Ureter (tissue), 1 donor: Measurements from ENCODE around the gene TRAPPC3. TPM values are rescaled to one million over a fixed set of nuclear protein-coding genes. Genes with fewer than 3 reads are reported as not detected.

Experiments used
- DNase-seq: peaks from one replicate; pipeline ENCODE4 v3.0.0-alpha.2; 2020; ENCODE audit warnings: low spot score
- total RNA-seq: library from RNA; stranded (reverse); gene quantifications from one replicate; pipeline ENCODE4 v1.2.4, GENCODE V29; 2023
- donor health status: DM: yes; HTN: yes; CAD: no.

TRAPPC3 gene
- total RNA-seq, 1 donor from 2014 or later = 55.0 TPM

- no peak for DNase-seq
Observed at GRCh38 chr1:36126797-36127500, 22.3 kb downstream of the TRAPPC3 start.

- DNase-seq = no peak
Observed at GRCh38 chr1:36126005-36126716, 23.1 kb downstream of the TRAPPC3 start.

- no peak for DNase-seq
Observed at GRCh38 chr1:36125129-36125991, 23.9 kb downstream of the TRAPPC3 start, which contains the start of gene COL8A2. Gene COL8A2 (minus strand): TSS chr1:36125222. CDS start chr1:36100242, 24,980 bp downstream.

GRCh38 chr1:36124404-36125128, 24.7 kb downstream of the TRAPPC3 start:
- DNase-seq = no peak

GRCh38 chr1:36123356-36123755, 25.9 kb downstream of the TRAPPC3 start:
- no peak for DNase-seq

GRCh38 chr1:36122062-36123030, 26.9 kb downstream of the TRAPPC3 start:
- no peak for DNase-seq

- no peak for DNase-seq
Observed at GRCh38 chr1:36119456-36119855, 29.8 kb downstream of the TRAPPC3 start.

GRCh38 chr1:36118447-36119204, 30.7 kb downstream of the TRAPPC3 start:
- no peak for DNase-seq

GRCh38 chr1:36116901-36117300, 32.4 kb downstream of the TRAPPC3 start:
- DNase-seq = no peak

GRCh38 chr1:36115931-36116330, 33.4 kb downstream of the TRAPPC3 start:
- DNase-seq = no peak

- DNase-seq = peak; percentile 64
Observed at GRCh38 chr1:36115200-36115669, 34.1 kb downstream of the TRAPPC3 start.

GRCh38 chr1:36114371-36114770, 34.9 kb downstream of the TRAPPC3 start:
- no peak for DNase-seq

GRCh38 chr1:36112823-36113222, 36.5 kb downstream of the TRAPPC3 start:
- no peak for DNase-seq

- DNase-seq = no peak
Observed at GRCh38 chr1:36111151-36111550, 38.1 kb downstream of the TRAPPC3 start.

- DNase-seq = no peak
Observed at GRCh38 chr1:36109041-36109679, 40.1 kb downstream of the TRAPPC3 start.

- no peak for DNase-seq
Observed at GRCh38 chr1:36108314-36108713, 41.0 kb downstream of the TRAPPC3 start.

GRCh38 chr1:36107394-36107793, 41.9 kb downstream of the TRAPPC3 start:
- no peak for DNase-seq

GRCh38 chr1:36106269-36106668, 43.0 kb downstream of the TRAPPC3 start:
- no peak for DNase-seq

- DNase-seq = no peak
Observed at GRCh38 chr1:36101546-36101945, 47.7 kb downstream of the TRAPPC3 start.
